SK-N-SH (cell line): ENCODE data around the gene CASP12. TPM values are rescaled to one million over a fixed set of nuclear protein-coding genes. Genes with fewer than 3 reads are reported as not detected.

ENCODE experiments used
- CTCF ChIA-PET: fragments of 300-600, 350-600 bp; formaldehyde crosslinking; extraction: SDS; loops from one replicate; lab custom pipeline; 2021; lab: Yijun Ruan, JAX
- POLR2A ChIA-PET: fragments of 350-600 bp; sonication (Branson Sonifier 250); formaldehyde crosslinking; extraction: SDS; loops from one replicate; lab custom pipeline; 2020; ENCODE audit warnings: antibody characterized with exemption, inconsistent platforms; lab: Yijun Ruan, JAX
- DNase-seq: peaks from one replicate; pipeline ENCODE4 v3.0.0; 2012
- H2AFZ ChIP-seq: fragments of 200-600 bp; sonication (generic); 2 replicates; pipeline ENCODE4 v1.8.1; 2016; ENCODE audit warnings: antibody characterized with exemption, mild to moderate bottlenecking, low read depth
- H3F3A ChIP-seq: fragments of 200-600 bp; sonication (generic); replicated peaks from 2 replicates; pipeline ENCODE3; 2016; ENCODE audit warnings: antibody characterized with exemption, mild to moderate bottlenecking; ENCODE audit not compliant: insufficient read depth
- H3K27ac ChIP-seq, 2 experiments: fragments of 200-500 bp in 1 of 2; fragments of 200-600 bp in 1 of 2; sonication (Bioruptor generic) in 1 of 2; sonication (generic), shearing (Covaris generic) in 1 of 2; 2 replicates each; pipeline versions ENCODE4 v1.5.1 to v1.6.1; 2014 to 2016; ENCODE audit warnings: low read depth in 2 of 2, inconsistent platforms in 1 of 2, low read length in 1 of 2, mild to moderate bottlenecking in 1 of 2, mixed read lengths in 1 of 2
- H3K27me3 ChIP-seq: fragments of 200-600 bp; sonication (generic), shearing (Covaris generic); 2 replicates; pipeline ENCODE4 v1.6.1; 2016; ENCODE audit warnings: mixed run types; ENCODE audit not compliant: insufficient read depth
- H3K36me3 ChIP-seq, 2 experiments: fragments of 200-500 bp in 1 of 2; fragments of 200-600 bp in 1 of 2; sonication (Bioruptor generic) in 1 of 2; sonication (generic) in 1 of 2; replicated peaks in 1 of 2; 2 replicates each; pipeline versions ENCODE3 to v1.5.1; 2014 to 2016; ENCODE audit warnings: low read length in 1 of 2, mild to moderate bottlenecking in 1 of 2; ENCODE audit not compliant: insufficient read depth in 2 of 2, control insufficient read depth in 1 of 2
- H3K4me1 ChIP-seq, 2 experiments: fragments of 200-500 bp in 1 of 2; fragments of 200-600 bp in 1 of 2; sonication (Bioruptor generic) in 1 of 2; sonication (generic), shearing (Covaris generic) in 1 of 2; 2 replicates each; pipeline versions ENCODE4 v1.5.1 to v1.6.1; 2014 to 2016; ENCODE audit warnings: low read depth in 1 of 2, low read length in 1 of 2, mixed run types in 1 of 2; ENCODE audit not compliant: insufficient read depth in 2 of 2, control insufficient read depth in 1 of 2
- H3K4me2 ChIP-seq: fragments of 200-600 bp; sonication (generic), shearing (Covaris generic); 2 replicates; pipeline ENCODE4 v1.6.1; 2017; ENCODE audit warnings: mixed run types
- H3K4me3 ChIP-seq, 2 experiments: fragments of 200-500 bp in 1 of 2; fragments of 200-600 bp in 1 of 2; sonication (Bioruptor generic) in 1 of 2; sonication (generic), shearing (Covaris generic) in 1 of 2; 2 replicates each; pipeline versions ENCODE4 v1.5.1 to v1.8.1; 2014 to 2016; ENCODE audit warnings: low read depth in 2 of 2, inconsistent platforms in 1 of 2, low read length in 1 of 2, mild to moderate bottlenecking in 1 of 2, mixed read lengths in 1 of 2, moderate library complexity in 1 of 2
- H3K79me2 ChIP-seq: fragments of 200-600 bp; sonication (generic); 2 replicates; pipeline ENCODE4 v1.8.1; 2017; ENCODE audit warnings: mild to moderate bottlenecking; ENCODE audit not compliant: insufficient read depth
- H3K9ac ChIP-seq: fragments of 200-600 bp; sonication (generic); 2 replicates; pipeline ENCODE4 v1.6.1; 2017; ENCODE audit warnings: mixed run types
- H3K9me2 ChIP-seq: fragments of 200-600 bp; sonication (generic); 2 replicates; pipeline ENCODE4 v1.6.1; 2017; ENCODE audit warnings: mixed run types
- H3K9me3 ChIP-seq: fragments of 200-600 bp; sonication (generic); 2 replicates; pipeline ENCODE4 v1.6.1; 2017; ENCODE audit warnings: mixed run types, mild to moderate bottlenecking, moderate library complexity
- H4K20me1 ChIP-seq: fragments of 200-600 bp; sonication (generic); 2 replicates; pipeline ENCODE4 v1.6.1; 2017; ENCODE audit warnings: mild to moderate bottlenecking, mixed run types; ENCODE audit not compliant: insufficient read depth
- EP300 ChIP-seq, 2 experiments: IDR thresholded peaks; 2 replicates each; pipeline versions ENCODE4 v1.4.0 to v1.6.1; 2012; ENCODE audit warnings: borderline replicate concordance in 1 of 2, low read depth in 1 of 2, low read length in 1 of 2
- FOXJ3 ChIP-seq: sonication (generic); formaldehyde crosslinking; IDR thresholded peaks from 2 replicates; pipeline ENCODE4 v1.5.1; 2020; ENCODE audit warnings: mild to moderate bottlenecking, missing genetic modification reagents
- GATA2 ChIP-seq: sonication (generic); formaldehyde crosslinking; IDR thresholded peaks from 2 replicates; pipeline ENCODE4 v1.5.0; 2020; ENCODE audit warnings: mild to moderate bottlenecking, missing genetic modification reagents
- POLR2AphosphoS5 ChIP-seq: IDR thresholded peaks from 2 replicates; pipeline ENCODE4 v1.6.1; 2012; ENCODE audit warnings: low read depth, low read length
- TCF12 ChIP-seq: IDR thresholded peaks from 2 replicates; pipeline ENCODE4 v1.4.0; 2012
- ZBTB33 ChIP-seq: IDR thresholded peaks from 2 replicates; pipeline ENCODE4 v1.4.0; 2012; ENCODE audit warnings: low read depth, borderline replicate concordance
- WGBS: methylation state at CpG from one replicate; pipeline ENCODE4 v1.1.6; 2017; ENCODE audit warnings: low lambda C conversion rate; 5-methylcytosine and 5-hydroxymethylcytosine counted together
- polyA plus RNA-seq, 3 experiments: library from polyadenylated mRNA; depleted of rRNA; stranded (reverse); fragments of >200 nt; gene quantifications; 2 replicates each; pipeline ENCODE4 v1.2.3, GENCODE V29; 2012

The CASP12 gene
- polyA plus RNA-seq, 1 of the 3 experiments (the other 2 are of a cell fraction) = not detected

- TF ChIP-seq ZBTB33 (no peak), TCF12 (no peak)
These were observed 39.1 kb downstream of the CASP12 start (continued) for GRCh38 chr11:104858882-104859775.

GRCh38 chr11:104856607-104857006, 41.7 kb downstream of the CASP12 start:
- no peak overlapping the region for H3K4me3 ChIP-seq
- H3K27me3 ChIP-seq = no peaks in the 10 kb centered on the region
- H3K27ac ChIP-seq = no peak overlapping the region
- no peak overlapping the region for H2AFZ ChIP-seq
- no peak for TF ChIP-seq GATA2 (CRISPR knock-in tag)
- TF ChIP-seq, all 33 proteins: peak for 0
- 0 out of 2 replicates have a peak, but pooled peaks cover 7% of the 10 kb centered on the region for H3K9me2 ChIP-seq
- ChIA-PET POLR2A (no interaction called here), CTCF (no interaction called here)
- no peak overlapping the region for H3K9ac ChIP-seq
- no peaks in the 10 kb centered on the region for H3K79me2 ChIP-seq
- no peak for DNase-seq
- no peaks in the 10 kb centered on the region for H4K20me1 ChIP-seq
- no peak overlapping the region for H3K4me2 ChIP-seq
- H3K4me1 ChIP-seq = peaks cover 5 to 14% of the 10 kb centered on the region in 2 experiments; a peak in 2 of 4 replicates
- no peaks in the 10 kb centered on the region for H3K9me3 ChIP-seq
- H3F3A ChIP-seq = peaks cover 9% of the 10 kb centered on the region
- no peaks in the 10 kb centered on the region for H3K36me3 ChIP-seq

- DNase-seq = no peak
- Histone ChIP-seq H3K79me2 (no peaks in the 10 kb centered on the region), H3K9ac (no peak overlapping the region), H3K27me3 (no peaks in the 10 kb centered on the region), H3K27ac (no peak overlapping the region), H3K4me1 (peaks cover 5 to 14% of the 10 kb centered on the region in 2 experiments; a peak in 2 of 4 replicates), H3F3A (peaks cover 9% of the 10 kb centered on the region), H3K4me3 (no peak overlapping the region), H3K9me3 (no peaks in the 10 kb centered on the region), H3K9me2 (0 out of 2 replicates have a peak, but pooled peaks cover under 1% of the 10 kb centered on the region), H4K20me1 (no peaks in the 10 kb centered on the region), H2AFZ (no peak overlapping the region), H3K36me3 (no peaks in the 10 kb centered on the region), H3K4me2 (no peak overlapping the region)
- CTCF ChIA-PET = no interaction called here
- POLR2A ChIA-PET = interaction anchor here (0.6 kb wide), 1 partner anchor 494 kb away, joined by 4 read pairs; no protein-coding TSS in a partner anchor
- 69% methylated on average over 2 of the region's 2 CpGs for WGBS
- TF ChIP-seq FOXJ3 (CRISPR knock-in tag) = no peak
These were observed 42.3 kb downstream of the CASP12 start for GRCh38 chr11:104855965-104856364.

- 64% methylated on average over 3 of the region's 3 CpGs for WGBS
- TF ChIP-seq GATA2 (CRISPR knock-in tag) (peak; percentile 78), EP300 (IDR thresholded peaks at IDR 0.05; ENCODE audit: borderline replicate concordance in 1 of 2, low read depth in 1 of 2, low read length in 1 of 2) (0 out of 4 replicates have a peak, but pooled peaks of 1 of the 2 experiments have one; percentile 43), POLR2AphosphoS5 (no peak)
- Histone ChIP-seq H3K79me2 (no peaks in the 10 kb centered on the region), H3K27me3 (no peaks in the 10 kb centered on the region), H4K20me1 (no peaks in the 10 kb centered on the region), H3K4me1 (peaks cover 5 to 14% of the 10 kb centered on the region in 2 experiments; a peak in 2 of 4 replicates), H3K9me2 (no peaks in the 10 kb centered on the region), H3K4me3 (no peak overlapping the region), H3F3A (peaks cover 9% of the 10 kb centered on the region), H3K27ac (peak overlapping the region; percentile 20 to 52; a peak in 3 of 4 replicates), H3K36me3 (no peaks in the 10 kb centered on the region), H3K4me2 (no peak overlapping the region), H2AFZ (no peak overlapping the region), H3K9me3 (no peaks in the 10 kb centered on the region), H3K9ac (no peak overlapping the region)
- ChIA-PET CTCF (interaction anchor here (0.5 to 1.1 kb wide), 3 partner anchors 136 to 1010 kb away, joined by 3 read pairs; no protein-coding TSS in a partner anchor), POLR2A (no interaction called here)
- DNase-seq = peak; percentile 5
These were observed 45.0 kb downstream of the CASP12 start for GRCh38 chr11:104853276-104853675.
